ENCODE results near the gene TJP2.

GRCh38 chr9:69149321-69149807 is 24.7 kb upstream of the TJP2 start:
- peak; percentile 72 for TF ChIP-seq RAD21 (IDR thresholded peaks at IDR 0.05; ENCODE audit: low read length)
- no peak for TF ChIP-seq RCOR1 (IDR thresholded peaks at IDR 0.05; ENCODE audit: insufficient replicate concordance, low read length)
- no peak for TF ChIP-seq POLR2A (IDR thresholded peaks at IDR 0.05; ENCODE audit: low read depth, low read length)
- TF ChIP-seq, protein P1, sequence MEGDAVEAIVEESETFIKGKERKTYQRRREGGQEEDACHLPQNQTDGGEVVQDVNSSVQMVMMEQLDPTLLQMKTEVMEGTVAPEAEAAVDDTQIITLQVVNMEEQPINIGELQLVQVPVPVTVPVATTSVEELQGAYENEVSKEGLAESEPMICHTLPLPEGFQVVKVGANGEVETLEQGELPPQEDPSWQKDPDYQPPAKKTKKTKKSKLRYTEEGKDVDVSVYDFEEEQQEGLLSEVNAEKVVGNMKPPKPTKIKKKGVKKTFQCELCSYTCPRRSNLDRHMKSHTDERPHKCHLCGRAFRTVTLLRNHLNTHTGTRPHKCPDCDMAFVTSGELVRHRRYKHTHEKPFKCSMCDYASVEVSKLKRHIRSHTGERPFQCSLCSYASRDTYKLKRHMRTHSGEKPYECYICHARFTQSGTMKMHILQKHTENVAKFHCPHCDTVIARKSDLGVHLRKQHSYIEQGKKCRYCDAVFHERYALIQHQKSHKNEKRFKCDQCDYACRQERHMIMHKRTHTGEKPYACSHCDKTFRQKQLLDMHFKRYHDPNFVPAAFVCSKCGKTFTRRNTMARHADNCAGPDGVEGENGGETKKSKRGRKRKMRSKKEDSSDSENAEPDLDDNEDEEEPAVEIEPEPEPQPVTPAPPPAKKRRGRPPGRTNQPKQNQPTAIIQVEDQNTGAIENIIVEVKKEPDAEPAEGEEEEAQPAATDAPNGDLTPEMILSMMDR (conservative IDR thresholded peaks at IDR 0.05; ENCODE audit: low read depth, low read length), result peak; percentile 60
- no peak for TF ChIP-seq MAFK (IDR thresholded peaks at IDR 0.05; ENCODE audit: low read depth, low read length)
